Adipocyte (in vitro differentiated cells): ENCODE measurements around the gene UNC5B.
"Not testable (repeated sequence)": the region's sequence is repeated elsewhere in the genome, so short reads cannot be mapped to it uniquely, and the experiment has no call there.

Experiments
- DNase-seq: peaks from one replicate; pipeline ENCODE4 v3.0.0-alpha.2; 2015; ENCODE audit warnings: low read depth
- H3K27me3 ChIP-seq: replicated peaks from 2 replicates; pipeline ENCODE4 v1.7.0; 2013; ENCODE audit warnings: mild to moderate bottlenecking, low read length, moderate library complexity; ENCODE audit not compliant: control insufficient read depth, insufficient read depth
- H3K36me3 ChIP-seq: 2 replicates; pipeline ENCODE4 v1.7.0; 2013; ENCODE audit warnings: low read length, mild to moderate bottlenecking, moderate library complexity; ENCODE audit not compliant: control insufficient read depth, insufficient read depth, severe bottlenecking
- H3K4me1 ChIP-seq: 2 replicates; pipeline ENCODE4 v1.7.0; 2013; ENCODE audit warnings: mild to moderate bottlenecking, low read length, moderate library complexity; ENCODE audit not compliant: control insufficient read depth, insufficient read depth
- H3K4me3 ChIP-seq: 2 replicates; pipeline ENCODE4 v1.7.0; 2013; ENCODE audit warnings: mild to moderate bottlenecking, low read length, moderate library complexity
- H3K9ac ChIP-seq: 2 replicates; pipeline ENCODE4 v1.7.0; 2013; ENCODE audit warnings: mild to moderate bottlenecking, low read length, moderate library complexity
- H3K9me3 ChIP-seq: 2 replicates; pipeline ENCODE4 v1.7.0; 2013; ENCODE audit warnings: mild to moderate bottlenecking, low read length, moderate library complexity; ENCODE audit not compliant: control insufficient read depth

The UNC5B gene

DNA sequence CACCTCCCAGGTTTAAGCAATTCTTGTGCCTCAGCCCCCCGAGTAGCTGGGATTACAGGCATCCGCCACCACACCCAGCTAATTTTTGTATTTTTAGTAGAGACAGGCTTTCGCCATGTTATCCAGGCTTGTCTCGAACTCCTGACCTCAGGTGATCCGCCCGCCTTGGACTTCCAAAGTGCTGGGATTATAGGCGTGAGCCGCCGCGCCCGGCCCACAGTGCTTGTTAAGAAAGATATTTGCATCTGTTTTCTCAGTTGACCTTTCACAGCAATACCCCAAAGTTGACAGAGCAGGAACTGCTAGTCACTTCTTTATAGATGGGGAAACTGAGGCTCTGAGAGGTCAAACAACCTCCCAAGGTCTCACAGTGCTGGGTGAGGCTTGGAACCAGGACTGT, 60.6 kb downstream of the UNC5B start:
- not testable (repeated sequence) for H3K9ac ChIP-seq, H3K9me3 ChIP-seq, H3K36me3 ChIP-seq, DNase-seq, H3K27me3 ChIP-seq, H3K4me3 ChIP-seq
- peaks cover 17% of the 10 kb centered on the region for H3K4me1 ChIP-seq

DNA sequence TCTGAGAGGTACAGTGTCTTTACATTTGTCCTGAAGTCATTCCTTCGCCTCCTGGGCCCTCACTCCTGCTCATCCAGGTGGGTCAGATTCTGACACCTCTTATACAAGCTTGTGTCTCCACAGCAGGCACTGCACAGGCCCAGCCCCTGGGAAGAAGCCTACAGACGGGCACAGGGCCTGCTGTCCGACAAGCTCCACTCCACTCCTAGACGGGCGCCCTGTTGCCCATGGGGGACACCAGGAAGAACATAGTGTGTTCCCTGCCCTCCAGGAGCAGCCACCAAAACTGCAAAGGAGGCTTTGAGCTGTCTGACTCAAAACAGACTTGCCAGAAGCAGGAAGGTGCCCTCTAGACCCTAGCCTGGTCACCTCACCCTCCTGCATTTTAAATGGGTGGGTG, 61.1 kb downstream of the UNC5B start:
- Histone ChIP-seq H3K9me3 (no peaks in the 10 kb centered on the region), H3K4me1 (peaks cover 17% of the 10 kb centered on the region), H3K36me3 (no peaks in the 10 kb centered on the region), H3K9ac (no peak overlapping the region), H3K27me3 (no peaks in the 10 kb centered on the region), H3K4me3 (no peak overlapping the region)
- no peak for DNase-seq

DNA sequence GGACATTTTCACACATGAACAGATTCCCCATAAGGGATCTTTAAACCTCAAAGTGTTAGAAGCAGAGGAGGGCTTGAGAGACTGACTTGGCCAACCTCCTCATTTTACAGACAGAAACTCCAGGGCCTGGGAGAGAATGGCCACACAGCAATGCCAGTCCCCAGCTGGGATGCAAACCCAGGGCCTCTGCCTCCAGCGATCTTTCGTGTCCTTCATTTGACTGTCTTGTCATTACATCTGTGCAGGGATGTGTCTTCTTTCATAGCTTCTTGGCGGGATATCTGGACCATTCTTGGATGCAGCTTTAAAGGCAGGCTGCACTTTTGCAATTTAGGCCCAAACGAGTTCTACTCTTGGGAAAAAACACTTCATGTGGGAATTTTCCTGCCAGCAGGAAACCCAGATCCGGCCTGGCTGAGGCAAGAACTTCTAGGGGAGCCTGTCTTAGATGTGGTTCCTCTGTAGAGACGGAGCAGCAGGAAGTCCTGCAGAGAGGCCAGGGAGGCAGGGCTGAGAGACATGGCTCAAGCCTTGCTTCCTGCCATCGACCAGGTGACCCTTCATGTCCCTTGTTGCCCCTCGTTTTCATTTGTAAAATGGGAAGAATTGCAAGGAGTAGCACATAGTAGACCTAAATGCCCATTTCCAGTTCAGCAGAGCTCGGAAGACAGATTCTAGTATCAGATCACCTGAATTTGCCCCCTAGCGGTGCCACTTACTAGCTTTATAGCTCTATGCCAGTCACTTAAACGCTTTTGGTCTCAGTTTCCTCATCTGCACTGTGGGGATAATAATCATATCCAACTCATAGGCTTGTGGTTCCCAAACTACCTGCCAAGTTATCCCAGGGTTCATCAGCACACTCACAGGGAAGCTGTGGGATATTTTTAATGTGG, 62.8 kb downstream of the UNC5B start:
- Histone ChIP-seq H3K27me3 (no peaks in the 10 kb centered on the region), H3K4me1 (peaks cover 11% of the 10 kb centered on the region), H3K36me3 (no peaks in the 10 kb centered on the region), H3K4me3 (no peak overlapping the region), H3K9ac (no peak overlapping the region), H3K9me3 (no peaks in the 10 kb centered on the region)
- DNase-seq: no peak

DNA sequence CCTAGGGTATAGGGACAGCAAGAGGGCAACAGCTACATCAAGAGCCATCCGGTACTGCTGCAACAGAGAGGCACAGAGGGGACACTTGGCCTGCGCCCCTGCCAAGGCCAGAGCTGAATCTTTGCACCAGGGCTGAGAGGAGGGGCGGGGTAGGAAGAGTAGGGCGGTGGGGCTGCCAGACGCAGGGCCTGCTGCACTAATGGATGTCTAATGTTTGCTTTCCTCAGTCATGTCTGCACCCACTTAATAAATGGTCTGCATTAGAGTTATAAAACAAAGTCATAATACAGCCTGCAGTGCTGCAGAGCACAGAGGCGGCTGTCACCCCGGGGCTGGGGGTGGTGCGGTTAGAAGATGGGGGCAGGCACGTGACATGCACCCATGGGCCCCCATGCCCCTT, 64.5 kb downstream of the UNC5B start:
- no peak overlapping the region for H3K9ac ChIP-seq
- H3K4me3 ChIP-seq: no peak overlapping the region
- no peaks in the 10 kb centered on the region for H3K36me3 ChIP-seq
- H3K4me1 ChIP-seq: peaks cover 7% of the 10 kb centered on the region
- DNase-seq: no peak
- H3K9me3 ChIP-seq: no peaks in the 10 kb centered on the region
- H3K27me3 ChIP-seq: no peaks in the 10 kb centered on the region

DNA sequence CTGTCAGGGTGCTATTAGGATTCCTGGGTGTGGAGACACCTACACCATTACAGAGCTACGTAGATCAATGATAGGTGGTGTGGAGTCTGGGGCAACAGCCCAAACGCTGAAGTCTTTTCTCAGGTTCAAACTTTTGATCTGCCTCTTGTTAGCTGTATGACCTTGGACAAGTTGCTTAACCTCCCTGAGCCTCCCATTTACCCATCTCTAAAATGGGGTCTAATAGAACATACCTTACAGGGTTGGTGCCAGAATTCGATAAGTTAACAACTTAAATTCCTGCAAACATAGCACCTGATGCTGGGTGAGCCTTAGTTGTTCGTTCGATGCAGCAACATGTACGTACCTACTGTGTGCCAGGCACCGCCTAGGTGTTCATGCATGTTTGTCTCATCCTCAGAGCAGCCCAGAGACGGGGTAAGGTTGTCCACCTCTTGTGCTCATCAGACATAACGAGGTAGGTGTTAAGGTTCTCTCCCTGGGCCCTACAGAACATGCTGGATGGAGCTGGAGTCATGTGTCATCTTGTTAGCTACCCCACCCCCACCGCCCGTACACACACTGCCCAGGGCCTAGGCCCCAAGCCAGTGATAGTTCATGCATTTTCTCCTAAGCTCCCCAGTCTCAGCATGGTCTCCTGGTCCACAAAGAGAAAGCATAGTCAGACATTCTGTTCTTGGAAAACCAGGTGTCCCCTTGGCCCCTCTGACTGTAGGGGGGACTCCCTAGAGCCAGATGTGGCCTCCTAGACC, 65.7 kb downstream of the UNC5B start:
- H3K9ac ChIP-seq: no peak overlapping the region
- H3K36me3 ChIP-seq: no peaks in the 10 kb centered on the region
- H3K9me3 ChIP-seq: no peaks in the 10 kb centered on the region
- no peaks in the 10 kb centered on the region for H3K27me3 ChIP-seq
- no peak overlapping the region for H3K4me3 ChIP-seq
- no peaks in the 10 kb centered on the region for H3K4me1 ChIP-seq
- DNase-seq: no peak

DNA sequence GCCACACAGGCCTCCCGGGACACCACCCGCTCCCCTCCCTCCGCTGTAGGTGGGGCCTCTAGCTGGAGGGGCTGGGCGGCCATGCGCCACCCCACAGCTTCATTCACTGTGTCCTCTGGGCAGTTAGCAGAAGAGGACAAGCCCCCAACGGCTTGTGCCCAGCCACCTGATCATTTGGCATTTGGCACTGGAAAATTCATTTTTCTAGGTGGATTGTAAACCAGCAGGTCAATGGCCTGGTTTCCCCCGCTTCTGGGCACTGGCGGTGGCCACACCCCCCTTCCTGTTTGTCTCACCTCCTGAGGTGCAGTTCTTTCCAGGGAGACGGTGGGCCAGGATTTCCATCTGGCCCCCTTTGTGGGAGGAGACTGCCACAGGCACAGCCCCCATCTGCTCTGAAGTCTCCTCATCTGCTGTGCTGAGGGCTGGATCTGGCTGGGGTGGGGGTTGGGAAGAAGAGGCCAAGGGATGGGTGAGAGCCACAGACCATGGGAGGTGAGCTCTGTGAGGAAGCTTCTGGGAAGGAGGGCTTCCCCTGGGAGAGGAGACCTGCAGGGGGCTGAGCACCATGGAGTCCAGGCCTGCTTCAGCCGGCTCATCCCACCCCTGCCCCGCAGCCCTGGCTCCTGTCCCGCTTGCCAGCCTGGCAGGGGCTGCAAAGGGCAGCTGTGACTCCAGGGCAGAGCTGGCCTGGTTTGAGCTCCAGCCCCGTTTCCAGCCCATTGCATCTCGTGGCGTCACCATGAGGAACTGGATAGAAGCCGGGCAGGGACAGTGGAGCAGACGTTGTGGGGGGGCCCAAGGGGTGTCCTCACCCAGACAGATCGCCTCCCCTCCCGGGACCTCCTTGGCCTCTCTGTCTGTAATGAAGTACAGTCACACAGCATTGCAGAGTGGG, 66.6 kb downstream of the UNC5B start:
- no peaks in the 10 kb centered on the region for H3K36me3 ChIP-seq
- H3K9me3 ChIP-seq: no peaks in the 10 kb centered on the region
- H3K27me3 ChIP-seq: no peaks in the 10 kb centered on the region
- H3K9ac ChIP-seq: no peak overlapping the region
- H3K4me3 ChIP-seq: no peak overlapping the region
- DNase-seq: no peak
- H3K4me1 ChIP-seq: no peaks in the 10 kb centered on the region

DNA sequence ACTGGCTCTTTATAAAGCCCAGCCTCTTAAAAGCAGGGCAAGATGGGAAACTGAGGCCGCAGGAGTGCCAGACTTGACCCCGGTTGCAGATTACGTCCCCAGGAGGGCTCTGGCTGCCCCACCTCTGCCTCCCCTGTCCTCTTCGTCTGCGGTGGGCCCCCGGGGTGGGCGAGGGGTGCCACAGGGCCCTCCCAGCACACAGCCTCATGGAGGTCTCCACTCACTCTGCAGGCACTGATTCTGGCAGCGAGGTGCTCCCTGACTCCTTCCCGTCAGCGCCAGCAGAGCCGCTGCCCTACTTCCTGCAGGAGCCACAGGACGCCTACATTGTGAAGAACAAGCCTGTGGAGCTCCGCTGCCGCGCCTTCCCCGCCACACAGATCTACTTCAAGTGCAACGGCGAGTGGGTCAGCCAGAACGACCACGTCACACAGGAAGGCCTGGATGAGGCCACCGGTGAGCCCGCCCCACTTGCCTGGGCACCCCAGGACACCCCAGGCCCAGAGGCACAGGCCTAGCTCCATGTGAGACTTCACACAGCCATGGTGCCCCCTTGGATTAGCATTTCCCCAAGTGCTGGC, 67.3 kb downstream of the UNC5B start:
- Histone ChIP-seq H3K9ac (no peak overlapping the region), H3K36me3 (no peaks in the 10 kb centered on the region), H3K4me1 (no peaks in the 10 kb centered on the region), H3K27me3 (no peaks in the 10 kb centered on the region), H3K4me3 (no peak overlapping the region), H3K9me3 (no peaks in the 10 kb centered on the region)
- DNase-seq: no peak

DNA sequence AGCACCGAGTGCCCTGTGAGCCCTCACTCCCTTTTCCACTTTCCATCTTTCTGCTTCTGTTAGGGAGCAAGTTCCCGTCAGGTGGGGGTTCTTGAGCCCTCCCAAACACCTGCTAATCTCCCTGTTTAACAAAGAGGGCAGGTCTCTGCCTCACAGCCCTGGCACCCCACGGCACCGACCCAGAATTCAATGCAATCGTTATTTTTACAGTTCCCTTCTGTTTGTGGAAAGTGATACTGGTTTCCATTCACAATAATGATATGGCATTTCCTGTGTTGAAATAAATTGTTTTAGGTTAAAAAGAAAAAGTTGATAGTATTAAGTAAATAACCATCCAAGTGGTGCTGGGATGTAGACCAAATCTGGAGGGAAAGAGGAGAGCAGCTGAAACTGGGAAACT, 67.8 kb downstream of the UNC5B start:
- DNase-seq: no peak
- Histone ChIP-seq H3K27me3 (no peaks in the 10 kb centered on the region), H3K36me3 (no peaks in the 10 kb centered on the region), H3K9me3 (no peaks in the 10 kb centered on the region), H3K9ac (no peak overlapping the region), H3K4me1 (no peaks in the 10 kb centered on the region), H3K4me3 (no peak overlapping the region)

DNA sequence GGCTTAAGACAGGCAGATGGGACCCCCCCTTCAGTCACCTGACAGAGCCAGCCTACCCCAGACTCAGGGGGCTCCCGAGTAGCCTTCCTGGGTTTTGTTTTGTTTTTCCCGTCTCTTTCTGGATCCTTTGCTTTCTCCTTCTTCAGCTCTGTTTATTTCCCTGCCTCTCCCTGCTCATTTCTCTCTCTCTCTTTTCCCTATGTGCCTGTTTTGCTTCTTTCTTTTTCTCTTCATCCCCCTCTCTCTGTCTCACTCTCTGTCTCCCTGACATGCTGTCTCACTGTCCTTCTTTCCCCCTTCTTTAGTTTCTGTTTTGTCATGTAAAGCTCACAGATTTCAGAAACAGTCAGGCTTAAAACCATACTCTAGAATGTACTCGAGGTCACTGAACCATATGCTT, 68.5 kb downstream of the UNC5B start:
- Histone ChIP-seq H3K9ac (no peak overlapping the region), H3K9me3 (no peaks in the 10 kb centered on the region), H3K36me3 (peaks cover 5% of the 10 kb centered on the region), H3K27me3 (no peaks in the 10 kb centered on the region), H3K4me3 (no peak overlapping the region), H3K4me1 (no peaks in the 10 kb centered on the region)
- DNase-seq: no peak

DNA sequence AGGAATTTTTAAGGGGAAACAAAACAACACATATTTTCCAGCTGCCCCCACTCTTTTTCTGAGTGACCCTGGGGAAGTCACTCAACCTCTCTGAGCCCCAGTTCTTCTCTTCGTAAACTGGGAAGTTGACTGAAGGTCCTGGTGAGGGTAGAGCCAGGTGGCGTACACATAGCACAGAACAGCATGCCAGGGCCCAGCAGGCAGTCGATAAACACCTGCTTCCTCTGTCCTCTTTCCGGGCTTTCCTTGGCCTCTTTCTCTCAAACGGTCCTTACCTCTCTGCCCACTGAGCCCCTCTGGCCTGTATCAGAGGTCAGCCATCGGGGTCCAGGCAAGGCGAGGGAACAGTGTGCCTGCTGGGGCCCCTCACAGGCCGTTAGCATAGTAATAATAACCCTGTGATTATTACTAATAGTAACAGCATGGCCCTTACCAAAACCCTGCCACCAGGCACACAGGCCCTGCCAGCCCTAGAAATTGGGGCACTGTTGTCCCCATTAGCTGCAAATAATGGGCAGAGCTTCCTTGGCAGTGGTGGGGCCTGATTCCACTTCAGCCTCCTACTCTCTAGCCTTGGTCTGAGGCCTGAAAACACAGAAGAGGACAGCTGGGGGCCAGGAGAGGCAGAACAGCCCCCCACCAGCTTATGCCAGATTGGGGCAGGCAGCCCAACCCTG, 69.4 kb downstream of the UNC5B start:
- Histone ChIP-seq H3K4me3 (no peak overlapping the region), H3K9me3 (no peaks in the 10 kb centered on the region), H3K36me3 (peaks cover 6% of the 10 kb centered on the region), H3K4me1 (peaks cover 3% of the 10 kb centered on the region), H3K9ac (no peak overlapping the region), H3K27me3 (no peaks in the 10 kb centered on the region)
- DNase-seq: no peak
